SK-N-SH treated with all-trans-retinoic acid at 6 μM for 48 hours (cell line): ENCODE results near the gene GABBR2.

ENCODE experiments used
- ARNTL ChIP-seq: fragments of 450-650 bp; formaldehyde crosslinking; IDR thresholded peaks from 2 replicates; pipeline ENCODE4 v1.5.0; 2020; ENCODE audit warnings: low read depth, mild to moderate bottlenecking, moderate library complexity, borderline replicate concordance
- BACH2 ChIP-seq: fragments of 250-450 bp; sonication (Bioruptor Pico); IDR thresholded peaks from 2 replicates; pipeline ENCODE4 v1.9.0; 2021; ENCODE audit warnings: mild to moderate bottlenecking, borderline replicate concordance
- GLIS3 ChIP-seq: fragments of 250-450 bp; sonication (Bioruptor Pico); IDR thresholded peaks from 2 replicates; pipeline ENCODE4 v1.5.0; 2020; ENCODE audit warnings: mild to moderate bottlenecking, moderate library complexity
- PPARA ChIP-seq: fragments of 250-450 bp; sonication (Bioruptor Pico); IDR thresholded peaks from 2 replicates; pipeline ENCODE4 v1.5.0; 2020; ENCODE audit warnings: mild to moderate bottlenecking, borderline replicate concordance
- RARB ChIP-seq: fragments of 250-450 bp; sonication (Bioruptor Pico); IDR thresholded peaks from 2 replicates; pipeline ENCODE4 v1.8.0; 2021; ENCODE audit warnings: mild to moderate bottlenecking, moderate library complexity
- SNAI2 ChIP-seq: fragments of 250-450 bp; sonication (Bioruptor Pico); IDR thresholded peaks from 2 replicates; pipeline ENCODE4 v1.5.0; 2020; ENCODE audit warnings: mild to moderate bottlenecking, moderate library complexity
- ZC3H10 ChIP-seq: fragments of 250-450 bp; sonication (Bioruptor Pico); IDR thresholded peaks from 2 replicates; pipeline ENCODE4 v1.5.1; 2021; ENCODE audit warnings: mild to moderate bottlenecking, moderate library complexity
- ZFP3 ChIP-seq: fragments of 250-450 bp; sonication (Bioruptor Pico); IDR thresholded peaks from 2 replicates; pipeline ENCODE4 v1.5.0; 2020; ENCODE audit warnings: mild to moderate bottlenecking, moderate library complexity
- ZNF565 ChIP-seq: fragments of 450-650 bp; formaldehyde crosslinking; conservative IDR thresholded peaks from 2 replicates; pipeline ENCODE4 v1.5.0; 2020; ENCODE audit warnings: low read depth, mild to moderate bottlenecking, moderate library complexity
- ZNF8 ChIP-seq: fragments of 450-650 bp; formaldehyde crosslinking; IDR thresholded peaks from 2 replicates; pipeline ENCODE4 v1.5.0; 2020; ENCODE audit warnings: mild to moderate bottlenecking, moderate library complexity
- TF ChIP-seq, protein P1 (sequence below): fragments of 250-450 bp; sonication (Bioruptor Pico); IDR thresholded peaks from 2 replicates; pipeline ENCODE4 v1.5.0; 2020; ENCODE audit warnings: mild to moderate bottlenecking, moderate library complexity
- TF ChIP-seq, protein P2 (sequence below): fragments of 250-450 bp; sonication (Bioruptor Pico); IDR thresholded peaks from 2 replicates; pipeline ENCODE4 v1.8.0; 2020; ENCODE audit warnings: mild to moderate bottlenecking, moderate library complexity, borderline replicate concordance

DNA sequence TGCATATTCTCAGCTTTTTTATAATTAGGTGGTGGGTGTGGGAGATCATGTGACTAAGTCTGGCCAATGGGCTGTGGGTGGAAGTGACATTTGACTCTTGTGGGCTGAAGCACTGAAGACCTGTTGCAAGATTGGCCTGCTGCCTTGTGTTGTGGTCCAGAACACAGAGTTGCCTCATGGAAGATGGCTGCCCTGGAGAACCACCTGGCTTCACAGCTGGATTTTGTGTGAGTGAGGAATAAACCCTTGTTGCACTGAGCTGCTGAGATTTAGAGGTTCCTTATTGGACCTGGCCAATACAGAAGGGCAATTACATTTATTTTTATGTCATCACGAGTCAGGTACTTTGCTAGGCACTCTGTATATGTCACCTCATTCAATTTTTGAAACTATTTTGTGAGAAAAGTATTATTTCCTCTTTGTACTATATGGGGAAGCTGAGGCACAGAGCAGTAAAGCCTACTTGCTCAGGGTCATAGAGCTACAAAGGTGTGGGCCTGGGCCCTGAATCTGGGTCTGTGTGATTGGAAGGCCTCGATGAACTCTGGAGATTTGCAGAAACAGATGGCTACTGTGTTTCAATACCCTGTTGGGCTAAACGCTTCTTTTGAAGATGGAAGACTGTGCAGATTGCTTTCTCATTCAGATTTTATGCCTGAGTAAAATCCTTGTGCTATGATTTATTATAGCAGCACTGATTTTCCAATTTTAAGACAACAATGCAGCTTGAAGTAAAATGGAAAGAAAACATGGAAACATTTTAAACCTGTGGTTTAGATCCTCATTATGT is 382.1 kb downstream of the GABBR2 start:
- TF ChIP-seq ZC3H10 = no peak
- TF ChIP-seq, protein P1, sequence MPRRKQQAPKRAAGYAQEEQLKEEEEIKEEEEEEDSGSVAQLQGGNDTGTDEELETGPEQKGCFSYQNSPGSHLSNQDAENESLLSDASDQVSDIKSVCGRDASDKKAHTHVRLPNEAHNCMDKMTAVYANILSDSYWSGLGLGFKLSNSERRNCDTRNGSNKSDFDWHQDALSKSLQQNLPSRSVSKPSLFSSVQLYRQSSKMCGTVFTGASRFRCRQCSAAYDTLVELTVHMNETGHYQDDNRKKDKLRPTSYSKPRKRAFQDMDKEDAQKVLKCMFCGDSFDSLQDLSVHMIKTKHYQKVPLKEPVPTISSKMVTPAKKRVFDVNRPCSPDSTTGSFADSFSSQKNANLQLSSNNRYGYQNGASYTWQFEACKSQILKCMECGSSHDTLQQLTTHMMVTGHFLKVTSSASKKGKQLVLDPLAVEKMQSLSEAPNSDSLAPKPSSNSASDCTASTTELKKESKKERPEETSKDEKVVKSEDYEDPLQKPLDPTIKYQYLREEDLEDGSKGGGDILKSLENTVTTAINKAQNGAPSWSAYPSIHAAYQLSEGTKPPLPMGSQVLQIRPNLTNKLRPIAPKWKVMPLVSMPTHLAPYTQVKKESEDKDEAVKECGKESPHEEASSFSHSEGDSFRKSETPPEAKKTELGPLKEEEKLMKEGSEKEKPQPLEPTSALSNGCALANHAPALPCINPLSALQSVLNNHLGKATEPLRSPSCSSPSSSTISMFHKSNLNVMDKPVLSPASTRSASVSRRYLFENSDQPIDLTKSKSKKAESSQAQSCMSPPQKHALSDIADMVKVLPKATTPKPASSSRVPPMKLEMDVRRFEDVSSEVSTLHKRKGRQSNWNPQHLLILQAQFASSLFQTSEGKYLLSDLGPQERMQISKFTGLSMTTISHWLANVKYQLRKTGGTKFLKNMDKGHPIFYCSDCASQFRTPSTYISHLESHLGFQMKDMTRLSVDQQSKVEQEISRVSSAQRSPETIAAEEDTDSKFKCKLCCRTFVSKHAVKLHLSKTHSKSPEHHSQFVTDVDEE = no peak
- TF ChIP-seq RARB (CRISPR knock-in tag) = no peak
- TF ChIP-seq PPARA (CRISPR knock-in tag) = no peak
- TF ChIP-seq ZNF565 (CRISPR knock-in tag) = no peak
- no peak for TF ChIP-seq ZNF8 (CRISPR knock-in tag)
- no peak for TF ChIP-seq ARNTL (CRISPR knock-in tag)
- no peak for TF ChIP-seq GLIS3 (CRISPR knock-in tag)
- no peak for TF ChIP-seq ZFP3
- no peak for TF ChIP-seq SNAI2 (CRISPR knock-in tag)
- no peak for TF ChIP-seq BACH2 (CRISPR knock-in tag)
- TF ChIP-seq, protein P2, sequence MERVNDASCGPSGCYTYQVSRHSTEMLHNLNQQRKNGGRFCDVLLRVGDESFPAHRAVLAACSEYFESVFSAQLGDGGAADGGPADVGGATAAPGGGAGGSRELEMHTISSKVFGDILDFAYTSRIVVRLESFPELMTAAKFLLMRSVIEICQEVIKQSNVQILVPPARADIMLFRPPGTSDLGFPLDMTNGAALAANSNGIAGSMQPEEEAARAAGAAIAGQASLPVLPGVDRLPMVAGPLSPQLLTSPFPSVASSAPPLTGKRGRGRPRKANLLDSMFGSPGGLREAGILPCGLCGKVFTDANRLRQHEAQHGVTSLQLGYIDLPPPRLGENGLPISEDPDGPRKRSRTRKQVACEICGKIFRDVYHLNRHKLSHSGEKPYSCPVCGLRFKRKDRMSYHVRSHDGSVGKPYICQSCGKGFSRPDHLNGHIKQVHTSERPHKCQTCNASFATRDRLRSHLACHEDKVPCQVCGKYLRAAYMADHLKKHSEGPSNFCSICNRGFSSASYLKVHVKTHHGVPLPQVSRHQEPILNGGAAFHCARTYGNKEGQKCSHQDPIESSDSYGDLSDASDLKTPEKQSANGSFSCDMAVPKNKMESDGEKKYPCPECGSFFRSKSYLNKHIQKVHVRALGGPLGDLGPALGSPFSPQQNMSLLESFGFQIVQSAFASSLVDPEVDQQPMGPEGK (CRISPR knock-in tag) = no peak
